NK-92 (cell line): ENCODE measurements around the gene GH1.

Source experiments
- DNase-seq: peaks from one replicate; lab custom pipeline; 2025; ENCODE audit not compliant: unreplicated experiment; lab: John Stamatoyannopoulos, UW

Gene GH1

DNA sequence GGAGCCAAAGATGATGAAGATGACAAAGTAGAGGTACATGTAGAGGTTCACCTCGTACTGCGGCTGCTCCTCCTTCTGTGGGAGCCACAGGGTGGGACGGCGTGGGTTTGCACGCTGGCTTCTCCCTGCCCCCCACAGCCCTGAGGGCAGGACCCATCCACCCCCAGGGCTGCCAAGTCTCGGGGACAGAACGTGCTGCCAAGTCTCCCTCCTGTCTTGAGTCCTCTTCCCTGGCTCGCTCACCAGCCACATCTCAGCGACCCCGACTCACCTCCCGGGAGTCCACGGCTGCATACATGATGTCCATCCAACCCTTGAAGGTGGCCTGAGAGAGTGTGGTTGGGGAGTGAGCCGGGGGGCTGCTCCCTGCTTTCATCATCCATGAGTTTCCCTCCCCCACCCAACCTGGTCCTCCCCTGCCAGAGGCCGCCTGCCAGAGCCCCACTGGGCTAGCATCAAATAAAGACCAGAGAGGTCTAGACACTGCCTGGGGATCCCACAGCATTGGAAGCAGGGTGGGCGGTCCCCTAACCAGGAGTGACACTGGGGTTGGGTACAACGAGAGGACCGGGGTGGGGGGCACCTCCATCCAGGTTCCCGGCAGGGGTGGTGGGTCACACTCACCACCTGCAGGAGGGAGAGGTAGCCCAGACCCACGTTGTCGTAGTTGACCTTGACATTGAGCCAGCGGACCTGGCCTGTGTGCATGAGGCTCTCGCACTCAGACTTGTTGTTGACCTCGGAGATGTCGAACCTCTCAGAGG lies 26.3 kb upstream of the GH1 start:
- no peak for DNase-seq

DNA sequence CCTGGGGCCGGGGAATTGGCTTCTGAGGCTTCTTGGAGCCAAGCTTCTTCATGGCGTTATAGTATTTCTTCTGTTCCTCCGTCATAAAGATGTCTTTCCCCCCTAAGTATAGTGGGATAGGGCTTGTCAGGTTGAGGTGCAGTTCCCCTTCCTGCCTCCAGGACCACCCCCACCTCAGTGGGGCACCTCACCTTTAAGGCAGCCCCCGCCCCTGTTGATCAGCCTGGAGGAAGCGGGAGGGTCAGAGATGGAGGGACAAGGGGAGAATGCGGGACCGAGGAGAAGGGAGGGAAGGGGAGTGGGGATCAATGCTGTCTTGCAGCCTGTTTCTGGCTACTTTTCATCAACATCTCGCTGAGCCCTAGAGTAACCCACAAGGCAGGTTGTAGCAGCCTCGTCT lies 25.1 kb upstream of the GH1 start:
- DNase-seq: no peak

DNA sequence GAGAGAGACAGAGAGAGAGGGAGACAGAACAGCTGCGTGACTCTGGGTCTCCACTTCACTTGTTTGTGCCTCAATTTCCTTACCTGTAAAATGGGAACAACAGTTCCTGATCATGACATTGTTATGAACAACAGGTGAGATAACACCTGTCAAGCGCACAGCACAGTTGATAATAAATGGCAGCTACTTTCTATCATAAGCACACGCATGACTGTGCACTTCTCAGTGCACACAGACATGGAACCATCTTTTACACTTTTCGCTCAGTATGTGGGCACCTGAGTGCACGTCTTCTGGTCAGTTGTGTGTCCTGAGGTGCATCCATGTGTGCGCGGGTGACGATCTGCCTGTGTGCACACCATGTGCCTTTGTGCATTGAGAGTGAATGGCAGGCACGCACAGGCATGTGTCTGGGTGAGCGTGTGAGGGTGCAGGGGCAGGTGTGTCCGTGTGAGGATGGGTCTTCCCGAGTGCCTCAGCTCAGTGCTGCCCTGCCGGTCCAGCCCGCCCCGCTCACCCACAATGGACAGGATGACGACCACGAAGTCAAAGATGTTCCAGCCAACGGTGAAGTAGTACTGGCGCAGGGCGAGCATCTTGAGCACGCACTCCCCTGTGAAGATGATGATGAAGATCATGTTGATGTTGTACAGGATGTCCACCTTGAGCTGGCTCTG lies 23.8 kb upstream of the GH1 start:
- no peak for DNase-seq

DNA sequence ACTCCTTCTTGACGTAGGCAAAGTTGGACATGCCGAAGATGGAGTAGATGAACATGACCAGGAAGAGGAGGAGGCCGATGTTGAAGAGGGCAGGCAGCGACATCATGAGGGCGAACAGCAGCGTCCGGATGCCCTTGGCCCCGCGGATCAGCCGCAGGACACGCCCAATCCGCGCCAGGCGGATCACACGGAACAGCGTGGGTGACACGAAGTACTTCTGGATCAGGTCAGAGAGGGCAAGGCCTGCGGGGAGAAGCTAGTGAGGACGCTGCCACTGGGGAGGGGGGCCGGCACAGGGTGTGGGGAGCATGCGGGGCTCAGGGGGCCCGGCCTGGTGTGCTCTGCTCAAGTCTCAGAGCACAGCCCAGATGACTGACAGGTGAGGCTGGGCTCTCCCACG lies 23.1 kb upstream of the GH1 start:
- DNase-seq: no peak

DNA sequence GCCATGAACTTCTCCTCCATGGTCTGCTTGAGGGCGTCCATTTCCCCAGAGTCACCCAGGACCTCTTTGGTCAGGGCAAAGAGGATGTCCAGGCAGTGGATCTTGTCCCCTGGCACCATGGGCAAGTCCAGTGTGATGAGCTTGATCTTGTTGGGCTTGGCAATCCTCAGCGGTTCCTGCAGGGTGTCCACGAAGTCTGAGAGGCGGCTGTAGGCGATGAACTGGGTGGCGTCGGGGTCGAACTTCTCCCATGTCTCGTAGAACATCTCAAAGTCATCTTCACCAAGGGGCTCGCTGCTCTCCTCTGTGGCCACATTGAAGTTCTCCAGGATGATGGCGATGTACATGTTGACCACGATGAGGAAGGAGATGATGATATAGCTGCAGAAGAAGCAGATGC lies 22.5 kb upstream of the GH1 start:
- DNase-seq: no peak

DNA sequence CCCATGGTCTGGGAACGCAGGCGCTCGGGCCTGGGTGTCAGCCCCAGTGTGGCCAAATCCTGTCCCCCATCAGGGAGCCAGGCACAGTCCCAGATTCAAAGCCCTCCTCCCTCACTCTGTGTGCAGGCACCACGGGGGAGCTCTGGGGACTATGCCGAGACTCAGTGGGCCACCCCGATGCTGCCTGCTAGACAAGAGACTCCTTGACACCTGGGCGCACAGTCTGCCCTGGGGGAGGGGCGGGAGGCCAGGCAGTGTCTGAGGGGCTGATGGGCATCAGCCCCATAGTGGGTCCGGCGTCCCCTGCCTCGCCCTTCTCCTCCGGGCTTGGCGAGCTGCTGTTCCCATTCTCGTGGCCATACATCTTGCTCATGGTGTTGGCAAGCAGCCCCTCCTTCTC lies 21.9 kb upstream of the GH1 start:
- DNase-seq: no peak

DNA sequence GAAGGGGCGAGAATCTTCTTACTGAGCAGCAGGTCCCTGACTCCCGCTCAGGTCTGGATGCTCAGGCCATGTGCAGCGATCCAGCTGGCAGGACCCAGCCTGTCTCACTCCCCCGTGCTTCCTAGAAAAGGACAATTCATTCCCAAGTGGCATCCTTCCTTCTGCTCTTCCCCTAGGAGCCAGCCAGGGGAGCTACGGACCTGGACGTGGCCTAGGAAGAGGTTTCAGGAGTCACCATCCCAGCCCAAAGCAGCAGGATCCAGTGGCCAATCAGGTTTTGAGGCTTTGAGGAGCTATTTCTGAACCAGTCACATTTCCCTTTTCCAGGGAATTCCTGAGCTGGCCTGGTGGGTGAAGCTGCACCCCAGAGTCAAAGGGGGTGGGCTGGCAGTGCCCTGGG lies 21.2 kb upstream of the GH1 start:
- DNase-seq: no peak

DNA sequence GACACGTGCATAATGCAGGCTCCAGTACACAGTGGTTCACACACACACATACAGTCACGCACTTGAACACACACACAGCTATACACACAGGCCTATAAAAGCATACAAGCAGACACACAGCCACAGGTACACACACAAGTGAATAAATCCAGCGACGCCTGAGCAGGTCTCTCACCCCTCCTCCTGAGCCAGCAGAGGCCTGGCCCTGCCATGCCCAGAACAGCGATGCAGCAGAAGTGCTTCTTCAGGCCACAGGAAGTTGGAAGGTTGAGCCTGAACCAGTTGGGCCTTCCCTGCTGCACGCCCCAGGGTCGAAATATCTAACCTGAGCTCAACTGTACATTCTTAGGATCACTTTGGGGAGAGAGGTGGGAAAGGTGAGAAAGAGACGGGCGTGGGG lies 20.8 kb upstream of the GH1 start:
- no peak for DNase-seq

DNA sequence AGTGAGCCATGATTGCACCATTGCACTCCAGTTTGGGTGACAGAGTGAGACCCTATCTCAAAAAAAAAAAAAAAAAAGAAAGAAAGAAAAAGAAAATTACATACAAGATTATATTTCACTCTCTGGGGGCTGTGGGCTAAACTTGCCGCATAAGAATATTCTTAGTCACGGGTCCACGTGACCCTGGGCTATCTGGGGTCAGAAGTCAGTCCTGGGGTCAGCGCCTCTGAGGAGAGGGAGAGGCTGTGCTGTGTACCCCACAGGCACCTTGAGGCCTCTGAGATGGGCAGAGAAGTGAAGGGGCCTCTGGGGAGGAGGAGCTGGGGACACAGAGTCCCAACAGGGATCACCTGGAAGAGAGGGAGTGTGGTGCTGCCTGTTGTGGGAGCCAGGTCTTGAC lies 19.3 kb upstream of the GH1 start:
- DNase-seq: no peak

DNA sequence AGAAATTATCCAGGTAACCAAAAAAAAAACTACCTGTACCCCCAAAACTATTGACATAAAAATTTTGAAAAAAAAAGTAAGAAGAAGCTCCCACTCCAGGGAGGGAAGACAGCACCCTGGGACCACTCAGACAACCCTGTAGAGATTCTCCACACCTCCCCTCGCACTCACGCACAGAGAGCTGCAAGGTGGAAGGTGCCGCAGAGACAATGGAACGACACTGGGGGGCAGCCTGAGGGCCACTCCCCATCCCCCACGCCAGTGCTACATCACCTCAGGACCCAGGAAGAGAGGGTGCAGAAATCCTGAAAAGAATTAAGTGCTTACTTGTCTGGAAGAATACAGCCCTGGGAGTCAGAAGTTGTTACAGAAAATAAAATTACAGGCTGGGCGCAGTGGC lies 18.7 kb upstream of the GH1 start:
- no peak for DNase-seq

DNA sequence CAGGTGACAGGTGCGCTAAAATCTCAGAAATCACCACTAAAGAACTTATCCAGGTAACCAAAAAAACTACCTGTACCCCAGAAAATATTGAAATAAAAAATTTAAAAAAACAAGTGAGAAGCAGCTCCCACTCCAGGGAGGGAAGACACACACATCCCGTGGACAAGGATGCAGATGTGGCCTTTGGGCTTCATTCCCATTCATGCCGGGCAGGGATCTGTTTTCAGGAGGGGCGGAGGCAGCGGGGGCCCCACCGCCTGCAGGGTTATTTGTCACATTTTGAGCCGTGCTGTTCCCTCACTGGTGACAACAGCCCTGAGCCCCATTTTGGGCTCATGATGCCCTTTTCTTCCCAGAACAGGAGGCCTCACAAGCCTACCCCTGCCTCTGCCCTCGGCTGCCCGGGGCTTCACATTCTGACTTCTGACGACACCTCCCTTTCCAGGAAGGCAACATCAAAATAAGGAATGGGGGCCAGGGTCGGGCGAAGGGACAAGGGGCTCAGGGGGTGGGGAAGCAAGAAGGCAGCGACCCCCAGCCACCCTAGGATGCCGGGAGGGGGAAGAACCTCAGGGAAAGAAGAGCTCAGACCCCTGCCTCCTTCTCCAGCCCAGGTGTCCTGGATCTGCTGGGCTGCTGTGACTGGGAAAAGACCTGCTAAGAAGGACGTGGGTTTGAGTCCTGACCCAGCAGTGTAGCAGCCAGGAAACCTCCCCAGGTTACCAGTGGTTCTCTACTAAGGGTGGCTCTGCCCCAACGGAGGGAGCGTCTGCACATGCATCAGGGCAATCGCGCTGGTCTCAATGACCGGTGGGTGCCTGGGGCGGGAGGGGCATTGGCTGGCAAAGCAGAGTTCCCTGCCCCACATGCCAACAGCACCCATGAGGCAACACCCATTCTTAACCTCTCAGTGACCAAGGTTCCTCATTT lies 15.8 kb upstream of the GH1 start:
- no peak for DNase-seq

DNA sequence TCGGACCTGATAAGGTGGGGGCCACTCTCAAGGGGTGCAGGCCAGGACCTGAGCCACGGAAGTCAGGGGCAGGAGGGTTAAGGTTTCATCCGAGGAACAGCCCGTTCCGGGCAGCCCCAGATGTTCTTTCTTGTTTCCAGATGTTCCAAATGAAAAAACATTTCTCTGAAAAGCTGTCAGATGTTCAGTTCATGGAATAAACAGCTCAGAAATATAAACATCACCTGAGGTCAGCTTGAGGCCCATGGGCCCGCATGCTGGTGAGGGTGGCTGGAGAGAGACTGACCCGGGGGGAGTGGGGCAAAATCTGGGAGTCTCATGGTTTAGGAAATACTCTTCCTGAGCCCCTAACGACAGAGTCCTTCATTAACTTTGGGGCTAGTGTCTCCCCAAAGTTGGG lies 15.0 kb upstream of the GH1 start:
- no peak for DNase-seq

DNA sequence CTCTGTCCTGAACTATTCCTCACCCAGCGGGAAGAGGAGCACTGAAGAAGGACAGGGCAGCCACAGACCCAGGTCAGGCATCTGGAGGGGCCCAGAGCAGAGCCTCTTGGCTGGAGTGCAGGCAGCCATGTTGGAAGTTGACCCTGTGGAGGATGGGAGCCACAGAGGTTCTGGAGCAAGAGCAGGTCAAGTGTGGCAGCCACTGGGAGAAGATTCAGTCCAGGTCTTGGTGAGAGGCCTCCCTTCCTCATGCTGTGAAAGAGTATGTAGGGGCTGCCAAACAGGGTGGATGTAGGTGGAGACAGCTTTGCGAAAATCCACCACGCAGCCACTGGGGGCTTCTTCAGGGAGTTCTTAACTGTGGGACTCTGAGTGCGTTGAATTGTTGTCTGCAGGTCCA lies 14.1 kb upstream of the GH1 start:
- no peak for DNase-seq

DNA sequence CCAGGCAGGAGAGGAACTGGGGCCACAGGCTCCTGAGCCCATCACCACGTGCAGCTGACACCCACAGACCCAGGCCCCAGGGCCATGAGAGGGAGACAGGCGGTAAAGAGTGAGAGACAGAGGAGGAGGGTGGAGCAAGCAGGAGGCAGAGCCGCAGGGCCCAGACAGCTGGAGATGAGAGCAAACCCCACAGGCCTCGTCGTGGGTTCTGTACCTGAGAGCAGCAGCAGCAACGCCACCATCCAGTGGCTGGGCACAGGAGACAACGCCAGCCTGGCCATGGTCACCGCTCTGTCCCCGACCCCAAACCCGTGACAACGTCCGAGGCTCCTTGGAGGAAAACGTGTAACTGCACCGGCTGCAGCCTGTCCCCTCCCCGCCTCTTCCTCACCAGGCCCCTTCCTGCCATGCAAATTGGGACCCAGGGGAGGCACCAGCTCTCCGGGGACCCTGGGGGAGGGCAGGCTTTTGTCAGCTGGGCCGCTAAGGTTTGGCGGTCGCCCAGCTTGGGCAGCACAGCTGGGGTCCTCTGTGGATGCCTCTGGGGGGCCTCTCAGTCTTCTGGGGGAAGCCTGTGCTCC lies 13.4 kb upstream of the GH1 start, which contains the start of gene CD79B:
TSS of gene CD79B (minus strand) at position 351 of the 581 bp plus-strand sequence. CDS start at position 281, 70 bp downstream.
- no peak for DNase-seq

DNA sequence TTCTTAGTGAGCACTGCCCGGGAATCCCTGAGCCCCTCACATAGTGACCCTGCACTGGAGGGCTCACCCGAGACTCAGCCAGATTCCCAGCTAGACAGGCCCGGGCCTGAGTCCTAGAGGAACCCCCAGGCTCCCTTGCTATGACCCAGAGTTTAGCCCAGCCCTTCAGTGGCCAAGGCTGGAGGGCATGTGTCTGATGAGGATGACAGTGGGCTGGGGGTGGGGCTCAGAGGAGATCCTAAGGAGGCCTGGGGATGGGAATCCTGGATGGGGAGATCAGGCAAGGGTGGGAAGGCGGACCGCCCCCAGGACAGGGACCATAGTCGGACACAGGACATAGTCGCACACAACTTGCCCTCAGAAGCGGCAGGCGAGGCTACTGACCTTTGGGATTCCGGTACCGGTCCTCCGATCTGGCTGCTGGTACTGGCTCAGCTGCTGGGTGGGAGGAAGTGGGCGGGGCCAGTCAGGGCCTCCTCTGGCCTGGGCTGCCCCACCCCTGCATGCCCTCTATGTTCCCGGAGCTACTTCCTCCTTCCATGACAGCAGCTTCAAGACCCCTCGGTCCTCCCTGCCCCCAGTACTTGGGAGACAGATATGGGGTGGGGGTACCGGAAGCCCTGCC lies 12.4 kb upstream of the GH1 start:
- no peak for DNase-seq

DNA sequence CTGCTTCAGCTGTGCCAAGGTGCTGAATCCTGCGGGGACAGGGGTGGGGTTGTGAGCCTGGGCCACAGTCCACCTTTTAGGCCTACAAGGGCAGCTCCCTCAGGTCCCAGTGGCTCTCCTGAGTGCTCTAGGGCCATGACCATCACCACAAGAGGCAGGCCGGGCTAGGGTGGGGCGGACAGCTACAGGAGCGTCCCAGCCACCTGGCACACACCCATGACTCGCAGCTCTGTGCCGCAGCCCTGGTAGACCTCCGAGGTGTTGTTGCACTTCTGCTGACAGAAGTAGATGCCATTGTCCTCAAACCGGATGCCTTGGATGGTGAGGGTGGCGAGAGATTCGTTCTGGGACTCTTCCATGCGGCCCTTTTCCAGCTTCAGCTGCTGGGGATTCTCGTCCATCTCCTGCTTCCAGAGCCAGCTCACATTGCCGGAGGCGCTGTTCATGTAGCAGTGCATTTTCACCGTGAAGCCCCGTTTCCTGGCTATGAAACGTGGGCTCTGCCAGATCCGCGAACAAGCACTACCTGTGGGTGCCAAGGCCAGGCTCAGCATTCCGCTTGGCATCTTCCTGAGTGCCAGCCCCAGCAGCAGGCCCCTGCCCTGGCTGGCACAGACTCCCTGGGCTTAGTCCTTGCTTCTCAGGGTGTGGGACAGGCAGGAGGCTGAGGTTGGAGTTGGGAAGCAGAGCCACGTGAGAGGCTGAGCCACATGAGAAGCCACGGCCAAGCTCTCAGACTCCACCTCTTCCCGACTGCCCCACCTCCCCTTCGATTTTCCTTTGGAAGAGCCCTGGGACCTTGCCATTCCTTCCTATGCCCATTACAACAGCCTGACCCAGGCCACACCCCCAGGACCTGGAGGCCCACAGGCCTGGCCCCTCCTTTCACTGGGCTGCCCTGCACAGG lies 11.5 kb upstream of the GH1 start:
- no peak for DNase-seq

DNA sequence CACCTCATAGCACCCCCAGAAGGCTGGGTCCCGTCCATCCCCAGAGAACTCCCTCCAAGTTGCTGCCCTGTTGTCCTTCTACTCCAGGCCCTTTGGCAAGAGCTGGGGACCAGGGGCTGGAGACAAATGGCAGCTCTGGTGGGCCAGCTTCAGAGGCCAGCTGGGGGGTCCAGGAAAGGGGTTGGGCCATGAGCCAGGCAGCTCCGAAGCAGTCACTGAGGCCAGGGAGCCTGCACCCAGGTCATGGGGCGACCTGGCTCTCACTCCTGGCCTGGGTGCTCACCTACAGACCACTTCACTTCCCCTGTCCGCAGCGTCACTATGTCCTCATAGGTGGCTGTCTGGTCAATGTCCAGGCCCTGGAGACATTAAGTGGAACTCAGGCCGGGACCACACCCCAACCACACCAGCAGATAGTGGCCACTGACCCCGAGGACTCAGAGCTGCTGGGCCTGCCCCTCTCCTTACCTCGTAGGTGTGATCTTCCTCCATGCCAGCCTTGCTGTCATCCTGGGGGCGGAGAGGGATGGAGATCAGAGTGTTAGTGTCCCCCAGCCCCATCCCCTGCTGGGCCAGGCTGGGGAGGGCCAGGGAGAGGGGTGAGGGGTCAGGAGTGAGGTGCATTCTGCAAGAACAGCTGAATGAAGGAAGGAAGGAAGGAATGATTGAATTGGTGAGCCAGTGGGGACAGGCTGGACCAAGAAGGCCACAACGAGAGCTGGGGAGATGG lies 10.5 kb upstream of the GH1 start:
- DNase-seq: no peak

DNA sequence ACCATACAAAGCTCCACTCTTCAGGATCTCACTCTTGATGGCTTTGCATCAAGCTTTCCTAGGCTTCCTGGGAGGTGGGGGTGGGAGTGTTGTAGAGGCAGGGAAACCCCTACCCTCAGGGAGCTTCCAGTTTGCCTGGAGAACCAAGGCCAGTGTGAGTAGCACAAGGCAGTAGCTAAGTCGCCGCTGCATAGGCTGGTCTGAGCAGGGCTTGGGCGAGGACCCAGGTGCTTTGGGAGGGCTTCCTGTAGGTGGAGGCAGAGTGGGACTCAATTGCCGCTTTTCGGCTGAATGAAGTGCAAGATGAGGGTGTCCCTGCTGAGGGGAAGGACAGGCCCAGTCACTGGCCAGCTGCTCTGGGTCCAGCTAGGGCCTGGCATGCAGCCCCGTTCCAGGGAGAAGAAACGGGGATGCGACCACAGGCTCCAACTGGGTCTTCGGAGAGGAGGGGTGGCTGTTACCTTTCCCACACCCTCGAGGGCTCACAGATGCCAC lies 9.6 kb upstream of the GH1 start:
- DNase-seq: no peak
